Inferior parietal cortex (tissue), 1 donor: Measurements from ENCODE around the gene NOP56.

Experiments
- DNase-seq: peaks from one replicate; pipeline ENCODE4 v3.0.0-alpha.2; 2016; ENCODE audit errors: extremely low spot score

The NOP56 gene, protein sequence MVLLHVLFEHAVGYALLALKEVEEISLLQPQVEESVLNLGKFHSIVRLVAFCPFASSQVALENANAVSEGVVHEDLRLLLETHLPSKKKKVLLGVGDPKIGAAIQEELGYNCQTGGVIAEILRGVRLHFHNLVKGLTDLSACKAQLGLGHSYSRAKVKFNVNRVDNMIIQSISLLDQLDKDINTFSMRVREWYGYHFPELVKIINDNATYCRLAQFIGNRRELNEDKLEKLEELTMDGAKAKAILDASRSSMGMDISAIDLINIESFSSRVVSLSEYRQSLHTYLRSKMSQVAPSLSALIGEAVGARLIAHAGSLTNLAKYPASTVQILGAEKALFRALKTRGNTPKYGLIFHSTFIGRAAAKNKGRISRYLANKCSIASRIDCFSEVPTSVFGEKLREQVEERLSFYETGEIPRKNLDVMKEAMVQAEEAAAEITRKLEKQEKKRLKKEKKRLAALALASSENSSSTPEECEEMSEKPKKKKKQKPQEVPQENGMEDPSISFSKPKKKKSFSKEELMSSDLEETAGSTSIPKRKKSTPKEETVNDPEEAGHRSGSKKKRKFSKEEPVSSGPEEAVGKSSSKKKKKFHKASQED

GRCh38 chr20:2651772-2652723 lies at the start of gene NOP56:
Gene NOP56, plus strand, starts transcription at chr20:2652632. Its CDS starts 29 bp downstream, at chr20:2652661.
- DNase-seq, result peak; percentile 92

GRCh38 chr20:2602746-2603145 lies 49.7 kb upstream of the NOP56 start:
- no peak for DNase-seq

GRCh38 chr20:2603816-2604505 lies 48.5 kb upstream of the NOP56 start:
- no peak for DNase-seq

DNA sequence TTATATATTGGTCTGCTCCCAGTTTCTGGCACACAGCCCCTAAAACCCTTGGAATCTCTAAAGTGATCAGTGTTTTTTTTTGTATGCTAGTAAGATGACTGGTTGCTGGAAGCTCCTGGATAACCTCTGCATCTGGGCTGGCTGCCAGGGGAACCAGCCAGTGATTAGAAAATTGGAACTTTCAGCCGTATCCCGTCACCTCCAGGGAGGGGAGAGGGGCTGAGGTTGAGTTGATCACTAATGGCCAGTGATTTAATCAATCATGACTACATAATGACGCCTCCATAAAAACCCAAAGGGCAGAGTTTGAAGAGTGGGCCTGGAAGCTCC lies 48.0 kb upstream of the NOP56 start:
- DNase-seq, result no peak

GRCh38 chr20:2606507-2607006 lies 45.9 kb upstream of the NOP56 start:
- DNase-seq, result no peak

DNA sequence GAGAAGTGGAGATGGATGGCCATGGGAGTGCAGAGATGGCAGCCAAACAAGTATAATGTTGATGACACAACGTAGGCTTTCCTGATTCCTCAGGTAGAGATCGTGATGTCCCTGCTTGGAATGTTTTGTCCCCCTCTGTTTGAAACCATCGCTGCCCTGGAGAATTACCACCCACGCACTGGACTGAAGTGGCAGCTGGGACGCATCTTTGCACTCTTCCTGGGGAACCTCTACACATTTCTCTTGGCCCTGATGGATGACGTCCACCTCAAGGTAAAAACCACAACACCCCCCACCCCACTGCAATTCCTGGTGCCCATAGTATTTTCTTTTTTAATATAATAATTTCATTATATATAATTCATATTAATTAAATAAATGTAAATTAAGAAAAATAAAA lies 42.1 kb upstream of the NOP56 start:
- DNase-seq, result no peak

GRCh38 chr20:2610941-2611720 lies 41.3 kb upstream of the NOP56 start:
- DNase-seq, result no peak

DNA sequence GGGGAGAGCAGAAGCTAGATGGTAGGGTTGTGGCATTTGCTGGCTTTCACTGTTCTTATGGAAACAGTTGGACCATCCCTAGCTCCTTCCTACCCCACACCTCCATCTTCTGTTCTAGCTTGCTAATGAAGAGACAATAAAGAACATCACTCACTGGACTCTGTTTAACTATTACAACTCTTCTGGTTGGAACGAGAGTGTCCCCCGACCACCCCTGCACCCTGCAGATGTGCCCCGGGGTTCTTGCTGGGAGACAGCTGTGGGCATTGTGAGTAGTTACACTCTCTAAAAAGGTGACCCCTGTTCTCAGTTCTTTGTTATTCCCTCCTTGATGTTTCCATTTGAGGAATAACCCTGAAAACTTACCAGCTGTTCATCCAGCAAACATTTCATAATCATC lies 40.4 kb upstream of the NOP56 start:
- no peak for DNase-seq

GRCh38 chr20:2616634-2617033 lies 35.8 kb upstream of the NOP56 start:
- DNase-seq, result no peak

- DNase-seq, result no peak
Measured at GRCh38 chr20:2617099-2617714, 35.2 kb upstream of the NOP56 start.

DNA sequence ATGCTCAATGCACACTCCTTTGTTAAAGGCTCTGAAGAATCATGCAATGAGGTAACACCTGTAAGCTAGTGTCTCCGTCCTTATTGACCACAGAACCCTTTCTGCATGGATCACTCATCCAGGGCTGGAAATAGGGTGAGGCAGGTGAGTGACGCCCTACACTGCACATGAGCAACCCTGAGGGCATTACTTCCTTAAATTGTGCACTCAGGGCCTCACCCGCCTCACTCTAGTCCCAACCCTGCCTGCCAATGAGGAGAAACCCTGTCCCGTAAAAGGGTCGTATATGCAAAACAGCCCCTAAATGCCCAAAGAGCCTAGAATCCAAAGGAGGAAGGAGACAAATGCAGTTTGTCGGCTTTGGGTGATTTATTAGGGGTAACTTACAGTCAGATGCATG lies 33.6 kb upstream of the NOP56 start:
- no peak for DNase-seq

- DNase-seq, result no peak
Measured at GRCh38 chr20:2619337-2619736, 33.1 kb upstream of the NOP56 start.

DNA sequence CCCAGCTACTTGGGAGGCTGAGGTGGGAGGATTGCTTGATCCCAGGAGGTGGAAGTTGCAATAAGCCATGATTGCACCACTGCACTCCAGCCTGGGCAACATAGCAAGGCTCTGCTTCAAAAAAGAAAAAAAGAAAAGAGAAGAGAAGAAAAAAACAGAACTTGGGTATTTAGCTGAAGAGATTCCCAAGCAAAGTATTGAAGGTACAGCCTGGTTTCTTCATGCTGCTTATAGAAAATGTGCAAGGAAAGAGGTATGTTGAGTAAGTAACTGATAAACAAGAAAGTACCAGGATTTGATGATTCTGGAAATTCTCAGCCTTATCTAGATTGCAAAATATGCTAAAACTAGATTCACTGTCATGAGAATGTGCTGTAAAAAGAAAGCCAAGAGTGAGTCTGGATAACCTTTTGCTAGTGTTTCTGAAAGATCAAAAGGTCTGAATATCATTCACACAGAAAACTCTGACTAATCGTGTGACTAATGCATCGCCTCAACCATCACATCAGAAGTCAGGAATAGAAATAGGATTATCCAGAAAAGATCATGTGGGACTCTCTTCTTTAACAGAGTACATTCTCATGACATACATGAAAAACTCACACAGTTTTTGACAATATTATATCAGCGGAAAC lies 32.4 kb upstream of the NOP56 start:
- DNase-seq, result no peak

GRCh38 chr20:2624190-2624589 lies 28.2 kb upstream of the NOP56 start:
- no peak for DNase-seq

DNA sequence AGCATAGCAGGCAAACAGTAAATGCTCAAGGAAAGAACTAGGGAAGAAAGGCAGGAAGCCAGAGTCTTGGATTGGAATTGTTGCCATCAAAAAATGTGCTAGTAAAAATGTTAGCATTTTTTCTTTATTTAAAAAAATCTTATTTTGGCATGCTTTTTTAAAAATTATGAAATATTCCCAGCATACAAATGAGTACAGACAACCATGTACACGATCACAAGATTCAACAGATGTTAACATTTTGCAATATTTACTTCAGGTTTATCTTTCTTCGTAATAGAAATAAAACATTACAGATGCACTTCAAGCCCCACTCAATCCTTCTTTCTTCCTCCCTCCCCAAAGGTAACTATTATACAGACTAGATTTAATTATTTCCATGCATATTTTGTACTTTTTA lies 27.4 kb upstream of the NOP56 start:
- no peak for DNase-seq

DNA sequence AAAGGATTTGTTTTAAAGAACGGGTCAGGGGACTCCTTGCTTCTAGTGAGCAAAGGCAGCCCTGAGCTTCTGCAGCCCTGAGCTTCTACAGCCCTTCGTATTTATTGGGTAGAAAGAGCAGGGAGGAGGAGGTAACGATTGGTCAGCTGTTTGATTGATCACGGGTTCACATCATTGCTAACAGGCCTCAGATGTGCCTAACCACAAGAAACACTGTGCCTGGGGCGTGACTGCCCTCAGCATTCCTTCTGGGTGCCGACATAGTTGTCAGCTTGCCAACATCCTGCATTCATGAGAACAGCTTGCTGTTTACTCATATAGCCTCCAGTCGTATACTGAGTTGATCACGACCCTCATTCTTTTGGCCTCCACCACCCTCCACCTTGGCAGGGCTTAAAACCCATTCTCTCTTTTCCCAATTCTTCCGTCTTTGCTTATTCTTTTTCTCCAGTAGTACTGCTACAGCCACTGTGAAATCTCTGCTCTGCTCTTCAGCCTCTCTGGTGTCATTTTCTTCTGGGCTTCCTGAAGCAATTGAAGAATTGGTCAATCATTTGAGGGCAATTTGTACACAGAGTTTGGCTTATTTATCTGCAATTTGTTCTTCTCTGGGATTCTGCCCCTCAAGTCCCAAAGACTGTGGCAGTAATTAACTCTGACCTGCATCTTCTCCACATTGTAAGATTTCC lies 25.4 kb upstream of the NOP56 start:
- DNase-seq, result no peak

DNA sequence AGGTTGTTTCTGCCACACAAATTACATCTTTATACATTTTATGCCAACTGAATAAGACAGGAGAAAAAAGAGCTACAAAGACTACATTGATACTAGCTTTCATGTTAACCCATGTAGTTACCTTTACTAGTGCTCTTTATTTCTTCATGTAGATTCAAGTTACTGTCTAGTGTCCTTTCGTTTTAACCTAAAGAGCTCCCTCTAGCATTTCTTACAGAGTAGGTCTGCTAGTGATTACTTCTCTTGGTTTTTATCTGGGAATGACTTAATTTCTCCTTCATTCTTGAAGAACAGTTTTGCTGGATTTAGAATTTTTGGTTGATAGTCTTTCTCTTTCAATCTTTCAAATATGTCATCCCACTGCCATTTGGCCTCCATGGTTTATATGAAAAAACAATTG lies 21.2 kb upstream of the NOP56 start:
- DNase-seq, result no peak

GRCh38 chr20:2633381-2633780 lies 19.1 kb upstream of the NOP56 start:
- DNase-seq, result no peak

DNA sequence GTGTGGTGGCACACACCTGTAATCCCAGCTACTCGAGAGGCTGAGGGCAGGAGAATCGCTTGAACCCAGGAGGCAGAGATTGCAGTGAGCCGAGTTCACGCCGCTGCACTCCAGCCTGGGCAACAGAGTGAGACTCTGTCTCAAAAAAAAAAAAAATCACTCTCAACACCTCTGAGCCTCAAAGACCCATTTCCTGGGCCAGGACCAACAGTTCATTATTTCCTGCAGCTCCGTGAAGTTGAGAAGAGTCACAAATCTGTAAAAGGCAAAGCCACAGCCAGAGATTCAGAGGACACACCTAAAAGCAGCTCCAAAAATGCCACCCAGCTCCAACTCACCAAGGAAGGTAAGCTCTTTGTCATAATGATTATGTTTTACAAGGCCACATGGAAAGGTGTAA lies 15.2 kb upstream of the NOP56 start:
- DNase-seq, result no peak
